GM21381 (cell line): Measurements from ENCODE around the gene MOCOS.

Experiments used
- ATAC-seq: cut with Tn5 transposase; IDR thresholded peaks from one replicate; pipeline ENCODE4 v1.9.1; 2021; ENCODE audit warnings: mild to moderate bottlenecking, moderate library complexity; ENCODE audit not compliant: unreplicated experiment

MOCOS gene

DNA sequence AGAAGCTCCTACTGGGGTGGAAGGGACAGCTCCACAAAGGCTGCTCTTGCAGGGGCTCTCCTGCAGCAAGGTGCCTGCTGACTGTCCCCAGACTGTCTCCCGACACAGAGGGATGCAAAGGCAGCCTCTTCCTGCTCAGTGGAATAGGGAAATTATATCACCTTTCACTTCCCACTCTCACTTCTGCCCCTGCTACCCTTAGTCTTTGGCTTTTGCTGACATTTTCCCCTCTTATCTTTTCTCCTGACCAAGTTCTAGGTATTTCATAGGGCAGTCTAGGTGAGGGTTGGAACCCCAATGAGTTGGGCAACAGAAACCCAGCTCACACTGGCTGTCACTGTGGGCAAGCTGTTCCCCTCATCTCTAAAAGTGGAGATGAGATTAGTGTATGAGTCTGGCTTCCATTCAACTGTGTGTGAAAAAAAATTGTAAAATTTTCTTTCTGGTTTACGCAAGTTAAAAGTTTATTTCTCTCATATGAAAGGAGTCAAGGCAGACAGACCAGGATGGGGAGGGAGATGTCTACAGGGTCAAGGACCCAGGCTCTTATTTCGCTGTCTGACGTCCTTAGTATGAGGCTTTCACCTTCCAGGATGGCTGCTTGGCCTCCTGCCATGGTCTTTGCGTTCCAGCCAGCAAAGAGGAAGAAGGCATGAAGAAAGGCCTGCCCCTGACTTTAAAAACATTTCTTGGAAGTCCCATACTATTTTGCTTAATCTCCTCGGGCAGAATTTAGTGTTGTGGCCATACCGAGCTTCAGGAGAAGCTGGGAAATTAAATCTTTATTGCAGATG lies 7.5 kb upstream of the MOCOS start:
- no peak for ATAC-seq

DNA sequence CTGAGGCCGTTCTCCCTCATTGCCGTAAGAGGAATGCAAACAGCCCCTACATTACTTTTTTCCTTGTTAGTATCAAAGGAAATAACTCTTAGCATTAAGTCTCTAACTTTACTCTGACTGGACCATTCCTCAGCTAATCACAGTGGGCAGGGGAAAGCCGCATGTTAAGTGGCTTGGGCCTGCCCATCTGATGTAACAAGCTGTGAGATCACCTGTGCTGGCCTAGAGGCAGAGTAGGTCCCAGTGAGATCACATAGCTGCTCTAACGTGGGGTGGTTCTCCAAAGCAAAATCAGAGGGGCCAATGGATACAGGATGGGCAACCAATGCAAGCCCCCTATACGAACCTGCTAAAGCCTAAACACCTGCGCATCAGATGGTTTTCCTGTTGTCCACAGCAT lies 5.9 kb upstream of the MOCOS start:
- ATAC-seq: no peak

GRCh38 chr18:36181898-36182506 lies 5.3 kb upstream of the MOCOS start:
- no peak for ATAC-seq

DNA sequence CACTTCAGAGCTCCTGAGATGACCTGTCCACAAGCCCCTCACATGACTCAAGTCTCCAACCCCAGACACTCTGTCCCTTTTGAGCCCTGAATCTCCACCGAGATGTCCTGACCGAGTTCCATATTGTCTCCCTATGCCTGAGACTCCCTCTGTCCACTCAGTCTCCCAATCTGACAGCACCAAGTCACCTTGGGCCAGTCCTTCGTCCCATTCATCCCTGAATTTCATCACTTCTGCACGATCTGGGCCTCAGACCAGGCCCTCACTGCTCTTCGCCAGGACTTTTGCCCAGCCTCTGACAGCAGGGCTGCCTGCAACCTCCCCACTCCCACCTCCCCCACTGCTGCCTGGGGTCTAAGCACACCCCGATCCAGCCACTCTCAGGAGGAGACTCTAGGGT lies 4.3 kb upstream of the MOCOS start:
- ATAC-seq: no peak

DNA sequence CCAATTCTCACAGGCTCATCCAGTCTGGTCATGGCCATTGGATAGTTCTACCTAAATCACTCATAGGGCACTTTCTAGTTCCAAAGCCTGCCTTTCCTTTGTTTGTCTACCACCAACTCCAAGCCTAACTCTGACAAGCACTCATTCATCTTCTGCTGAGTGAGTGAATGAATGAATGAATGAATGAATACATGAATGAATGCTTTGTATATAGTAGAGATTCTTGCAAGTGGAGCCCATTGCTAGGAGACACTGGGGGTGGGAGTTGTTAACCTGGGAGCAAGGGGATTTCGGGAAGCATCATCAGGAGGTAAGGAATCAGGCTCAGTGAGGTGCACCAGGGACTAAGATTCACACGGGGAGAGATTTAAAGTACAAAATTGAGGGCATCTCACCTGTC lies 3.3 kb upstream of the MOCOS start:
- ATAC-seq: no peak

GRCh38 chr18:36185157-36185556 lies 2.1 kb upstream of the MOCOS start:
- ATAC-seq: no peak

DNA sequence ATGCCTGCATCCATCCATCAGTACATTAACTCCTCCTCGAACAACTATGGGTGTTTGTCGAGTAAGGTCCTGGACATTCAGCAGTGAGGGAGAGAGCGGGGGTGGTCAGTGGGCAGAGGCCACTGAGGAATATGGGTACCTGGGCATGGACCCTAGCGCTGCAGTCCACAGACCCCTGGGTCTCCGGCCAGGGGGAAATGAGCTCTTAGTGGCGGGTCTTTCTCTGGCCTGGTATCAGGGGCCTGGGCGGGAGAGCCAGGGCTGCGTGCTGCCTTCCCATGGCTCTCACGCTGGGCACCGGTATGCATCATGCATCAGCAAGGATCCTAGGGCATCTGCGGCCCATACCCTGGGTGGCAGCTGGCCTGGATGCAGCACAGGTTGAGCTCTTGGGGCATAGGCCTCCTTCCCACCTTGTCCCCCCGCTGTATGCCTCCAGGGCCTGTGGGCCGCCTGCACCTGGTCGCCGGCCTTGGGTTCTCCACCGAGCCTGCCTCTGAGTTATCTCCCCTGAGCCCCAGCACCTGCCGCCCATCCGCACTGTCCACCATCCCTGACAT lies 1.3 kb upstream of the MOCOS start:
- no peak for ATAC-seq

GRCh38 chr18:36186461-36187192 lies 670 bp upstream of the MOCOS start:
- ATAC-seq: no peak

GRCh38 chr18:36187826-36188721 lies 777 bp downstream of the MOCOS start:
- no peak for ATAC-seq

DNA sequence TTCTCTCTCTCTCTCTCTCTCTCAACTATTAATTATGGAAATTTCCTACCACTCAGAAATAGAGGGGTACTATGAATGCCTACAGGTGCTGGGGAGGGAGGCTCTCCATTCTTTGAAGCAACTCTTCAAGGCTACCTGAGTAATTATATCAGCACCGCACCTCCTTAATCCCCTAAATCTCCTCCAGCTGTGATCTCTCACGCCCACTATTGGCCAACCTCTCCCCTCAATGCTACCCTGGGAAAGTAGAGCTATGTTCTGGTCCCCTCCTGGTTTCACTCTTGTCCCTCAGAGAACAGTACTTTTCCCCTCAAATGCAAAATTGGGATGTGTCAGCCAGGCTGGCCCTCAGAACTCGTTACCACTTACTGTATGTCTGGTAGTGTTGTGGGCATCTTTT lies 1.6 kb downstream of the MOCOS start:
- ATAC-seq: no peak

DNA sequence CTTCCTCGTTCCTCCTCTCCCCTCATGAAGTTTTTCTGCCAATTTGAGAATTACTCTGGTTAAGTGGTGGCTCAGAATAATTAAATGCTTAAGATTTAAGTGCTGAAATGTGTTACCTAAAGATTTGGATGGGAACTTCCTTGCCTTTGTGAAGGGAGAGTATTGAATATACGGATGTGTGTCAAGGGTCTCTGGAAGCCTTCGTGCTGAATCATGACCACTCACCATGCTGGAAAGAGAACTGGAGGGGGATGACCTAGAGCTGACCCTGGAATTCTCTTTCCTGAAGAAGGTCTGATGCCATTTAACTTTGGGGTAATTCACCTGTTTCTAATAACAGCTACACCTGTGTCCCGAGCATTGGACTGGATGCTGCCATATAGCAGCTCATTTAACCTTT lies 2.2 kb downstream of the MOCOS start:
- ATAC-seq: no peak

- ATAC-seq: no peak
Observed at GRCh38 chr18:36191286-36191685, 4.0 kb downstream of the MOCOS start.

- ATAC-seq: no peak
Observed at GRCh38 chr18:36191711-36192110, 4.4 kb downstream of the MOCOS start.

- no peak for ATAC-seq
Observed at GRCh38 chr18:36194600-36195315, 7.5 kb downstream of the MOCOS start.

DNA sequence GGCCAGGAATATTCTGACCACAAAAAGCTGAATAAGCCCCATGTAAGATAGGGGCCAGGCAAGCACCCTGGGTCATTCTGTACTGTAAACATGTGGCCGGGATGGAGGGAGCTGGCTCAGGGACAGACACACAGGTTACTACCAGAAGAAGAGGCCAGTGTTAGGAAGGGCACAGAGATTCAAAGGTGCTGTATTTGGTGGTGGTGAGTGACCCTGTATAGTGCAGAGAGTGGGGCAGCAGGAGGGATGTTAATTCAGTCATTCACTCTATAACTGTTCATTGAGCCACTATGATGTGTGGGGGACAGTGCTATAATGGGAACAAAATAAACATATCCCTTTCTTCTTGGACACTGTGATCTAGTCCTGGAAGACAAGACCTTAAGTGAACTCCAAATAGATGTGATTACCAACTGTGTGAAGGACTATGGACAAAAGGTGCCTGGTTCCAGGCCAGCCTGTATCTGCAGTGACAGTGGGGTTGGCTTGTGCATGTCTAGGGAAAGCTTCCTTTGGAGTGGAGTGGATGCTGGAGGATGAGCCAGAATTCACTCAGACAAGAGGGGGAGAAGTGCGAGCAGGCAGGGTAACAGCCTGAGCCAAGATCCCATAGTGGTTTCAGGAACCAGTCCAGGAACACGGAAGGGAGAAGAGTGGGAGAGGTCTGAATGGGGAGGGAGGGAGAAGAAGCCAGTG lies 8.3 kb downstream of the MOCOS start:
- no peak for ATAC-seq

DNA sequence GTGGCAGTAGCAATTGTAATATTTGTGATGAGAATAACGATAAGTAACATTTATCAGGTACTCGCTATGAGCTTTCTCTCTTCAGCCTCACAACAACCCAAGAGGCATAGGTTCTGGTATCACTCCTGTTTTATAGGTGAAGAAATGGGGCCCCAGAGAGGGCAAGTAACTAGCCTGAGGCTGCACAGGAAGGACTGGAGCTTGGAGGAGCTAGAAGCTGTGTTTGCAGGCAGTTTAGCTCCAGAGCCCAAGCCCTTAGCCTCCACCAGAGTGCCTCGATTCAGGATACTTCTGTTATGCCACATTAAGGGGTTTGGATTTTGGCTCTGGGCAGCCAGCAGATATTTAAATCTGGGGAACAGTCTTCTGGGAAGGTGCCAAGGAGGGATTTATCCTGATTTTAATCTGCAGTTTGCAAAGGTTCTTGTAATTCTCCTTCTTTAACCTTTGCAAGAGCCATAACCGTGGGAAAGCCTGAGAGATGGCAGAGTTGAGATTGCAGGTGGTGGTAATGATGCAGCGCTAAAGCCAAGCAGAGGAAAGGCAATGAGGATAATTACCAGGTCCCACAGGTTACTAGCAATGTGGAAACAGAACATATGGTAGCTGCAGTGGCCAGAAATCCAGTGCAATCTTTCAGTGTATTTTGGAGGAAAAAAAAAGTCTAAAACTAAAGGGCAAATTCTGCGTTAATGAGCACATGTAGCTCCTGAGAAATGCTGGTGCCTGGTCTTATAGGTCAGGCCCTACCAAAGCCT lies 9.1 kb downstream of the MOCOS start:
- ATAC-seq: no peak

- ATAC-seq: no peak
Observed at GRCh38 chr18:36197511-36198166, 10.3 kb downstream of the MOCOS start.

- ATAC-seq: no peak
Observed at GRCh38 chr18:36199691-36200295, 12.5 kb downstream of the MOCOS start.
